Esophagus squamous epithelium (tissue), 5 donors: ENCODE measurements around the gene RALGPS1. TPM values are rescaled to one million over a fixed set of nuclear protein-coding genes. Genes with fewer than 3 reads are reported as not detected.
A peak's percentile ranks its signal among the peaks of the same experiment; 100 is the strongest.

Experiments
- DNase-seq: peaks from one replicate; lab custom pipeline; 2025; lab: John Stamatoyannopoulos, UW
- H3K27ac ChIP-seq, 4 donors: fragments of 200-600 bp; sonication (generic); one replicate each; pipeline ENCODE4 v1.5.1; 2016 to 2019; ENCODE audit warnings: mild to moderate bottlenecking in 1 of 4
- H3K27me3 ChIP-seq, 4 donors: fragments of 200-600 bp; sonication (generic); 1 replicate in 3 of 4; 2 replicates in 1 of 4; pipeline versions ENCODE4 v1.5.1 to v1.6.0; 2017 to 2021; ENCODE audit warnings: antibody characterized with exemption in 1 of 4
- H3K36me3 ChIP-seq, 3 donors: fragments of 200-600 bp; sonication (generic); one replicate each; pipeline ENCODE4 v1.5.1; 2016 to 2019
- H3K4me1 ChIP-seq, 3 donors: fragments of 200-600 bp; sonication (generic); one replicate each; pipeline ENCODE4 v1.5.1; 2017 to 2019
- H3K4me3 ChIP-seq, 4 donors: fragments of 200-600 bp; sonication (generic); 1 replicate in 3 of 4; 2 replicates in 1 of 4; pipeline ENCODE4 v1.5.1; 2016 to 2019; ENCODE audit warnings: mild to moderate bottlenecking in 2 of 4, moderate library complexity in 1 of 4
- H3K9me3 ChIP-seq, 3 donors: fragments of 200-600 bp; sonication (generic); one replicate each; pipeline ENCODE4 v1.5.1; 2016 to 2019
- CTCF ChIP-seq, 6 experiments: fragments of 450-650 bp in 4 of 6; fragments of 200-600 bp in 2 of 6; sonication (generic) in 2 of 6; IDR thresholded peaks; one replicate each; pipeline ENCODE4 v1.5.1; 2016 to 2019; ENCODE audit warnings: antibody characterized with exemption in 6 of 6, mild to moderate bottlenecking in 4 of 6, moderate library complexity in 4 of 6
- POLR2A ChIP-seq, 4 donors: fragments of 450-650 bp; IDR thresholded peaks; one replicate each; pipeline ENCODE4 v1.6.1; 2017; ENCODE audit warnings: antibody characterized with exemption in 4 of 4, mild to moderate bottlenecking in 4 of 4, moderate library complexity in 3 of 4
- WGBS, 2 donors: methylation state at CpG; one replicate each; pipeline ENCODE4 v1.1.5; 2018; 5-methylcytosine and 5-hydroxymethylcytosine counted together
- intact Hi-C: fragments of 100-400 bp; cut with DNase I; formaldehyde crosslinking; loops from one replicate; pipeline ENCODE4 v1.15.0; 2022
- total RNA-seq, 4 donors: library from RNA; depleted of rRNA; stranded (reverse); fragments of >200 nt; gene quantifications; one replicate each; pipeline ENCODE4 v1.1.0, GENCODE V29; 2016
- donor health status: DM: yes; HTN: yes; CAD: no.

The RALGPS1 gene
- total RNA-seq, 4 donors from 2014 or later, result 3.0 to 16.4 (median 10.6) TPM

- TF ChIP-seq CTCF (IDR thresholded peaks at IDR 0.05) (no peak), POLR2A (IDR thresholded peaks at IDR 0.05) (no peak)
- Histone ChIP-seq H3K36me3 (no peaks in the 10 kb centered on the region), H3K4me1 (peaks cover 0 to 19% (median 6%) of the 10 kb centered on the region in 3 donors), H3K27ac (peak overlapping the region in 3 of 4 donors; percentile 18 to 38 (median 18)), H3K9me3 (no peaks in the 10 kb centered on the region), H3K27me3 (no peaks in the 10 kb centered on the region), H3K4me3 (no peak overlapping the region)
- intact Hi-C loops, result no loop called here
- no peak for DNase-seq
- 55 to 89% methylated on average over 4 of the region's 4 CpGs for WGBS, 2 donors
Measured at GRCh38 chr9:127237801-127238200, 323.2 kb downstream of the RALGPS1 start.

GRCh38 chr9:127241354-127241753 is 326.8 kb downstream of the RALGPS1 start:
- Histone ChIP-seq H3K9me3 (no peaks in the 10 kb centered on the region), H3K36me3 (no peaks in the 10 kb centered on the region), H3K27ac (no peak overlapping the region), H3K4me3 (no peak overlapping the region), H3K27me3 (no peaks in the 10 kb centered on the region), H3K4me1 (peaks cover 0 to 24% (median 4%) of the 10 kb centered on the region in 3 donors)
- no peak for DNase-seq
- WGBS, 2 donors, result 83 to 96% methylated on average over 2 of the region's 2 CpGs
- intact Hi-C loops, result no loop called here
- TF ChIP-seq CTCF (IDR thresholded peaks at IDR 0.05) (no peak), POLR2A (IDR thresholded peaks at IDR 0.05) (no peak)

- no peaks in the 10 kb centered on the region for H3K27me3 ChIP-seq
- intact Hi-C loops, result no loop called here
- 22 to 36% methylated on average over 11 to 23 of the region's 53 CpGs for WGBS, 2 donors
Measured at GRCh38 chr9:127244609-127245601, 330.3 kb downstream of the RALGPS1 start.

GRCh38 chr9:127245637-127246164 is 331.1 kb downstream of the RALGPS1 start:
- no peak for TF ChIP-seq CTCF (IDR thresholded peaks at IDR 0.05)
- no peak for TF ChIP-seq POLR2A (IDR thresholded peaks at IDR 0.05)
- H3K36me3 ChIP-seq, result no peaks in the 10 kb centered on the region
- 79 to 86% methylated on average over 6 to 7 of the region's 8 CpGs for WGBS, 2 donors
- peaks cover 0 to 20% (median 4%) of the 10 kb centered on the region in 3 donors for H3K4me1 ChIP-seq
- no peak for DNase-seq
- peak overlapping the region in 3 of 4 donors; percentile 81 to 89 (median 86) for H3K27ac ChIP-seq
- H3K27me3 ChIP-seq, result no peaks in the 10 kb centered on the region
- intact Hi-C loops, result no loop called here
- H3K9me3 ChIP-seq, result no peaks in the 10 kb centered on the region
- peak overlapping the region; percentile 44 to 81 (median 62) for H3K4me3 ChIP-seq

More at GRCh38 chr9:127244609-127245601, 330.3 kb downstream of the RALGPS1 start:
- Histone ChIP-seq H3K27ac (peak overlapping the region; percentile 80 to 89 (median 84)), H3K4me1 (peaks cover 0 to 20% (median 4%) of the 10 kb centered on the region in 3 donors), H3K36me3 (no peaks in the 10 kb centered on the region), H3K4me3 (peak overlapping the region; percentile 44 to 81 (median 62)), H3K9me3 (no peaks in the 10 kb centered on the region)
- peak in 1 of 4 donors; percentile 36 for TF ChIP-seq POLR2A (IDR thresholded peaks at IDR 0.05)
- no peak for TF ChIP-seq CTCF (IDR thresholded peaks at IDR 0.05)
- peak; percentile 79 for DNase-seq

GRCh38 chr9:127248241-127248640 is 333.7 kb downstream of the RALGPS1 start:
- Histone ChIP-seq H3K4me1 (peaks cover 0 to 20% (median 4%) of the 10 kb centered on the region in 3 donors), H3K27me3 (no peaks in the 10 kb centered on the region), H3K27ac (no peak overlapping the region), H3K9me3 (no peaks in the 10 kb centered on the region), H3K36me3 (no peaks in the 10 kb centered on the region), H3K4me3 (no peak overlapping the region)
- WGBS, 2 donors, result 65 to 76% methylated on average over 3 of the region's 3 CpGs
- intact Hi-C loops, result no loop called here
- TF ChIP-seq POLR2A (IDR thresholded peaks at IDR 0.05), result no peak
- no peak for TF ChIP-seq CTCF (IDR thresholded peaks at IDR 0.05)
- no peak for DNase-seq
